GM19452 (cell line): ENCODE data around the gene RPS6KA2.
"Not testable (repeated sequence)": the region's sequence is repeated elsewhere in the genome, so short reads cannot be mapped to it uniquely, and the experiment has no call there.

Source experiments
- ATAC-seq: cut with Tn5 transposase; IDR thresholded peaks from one replicate; pipeline ENCODE4 v1.9.1; 2021; ENCODE audit not compliant: unreplicated experiment

Gene RPS6KA2

GRCh38 chr6:166533205-166533824 is 93.7 kb downstream of the RPS6KA2 start:
- ATAC-seq, result no peak

DNA sequence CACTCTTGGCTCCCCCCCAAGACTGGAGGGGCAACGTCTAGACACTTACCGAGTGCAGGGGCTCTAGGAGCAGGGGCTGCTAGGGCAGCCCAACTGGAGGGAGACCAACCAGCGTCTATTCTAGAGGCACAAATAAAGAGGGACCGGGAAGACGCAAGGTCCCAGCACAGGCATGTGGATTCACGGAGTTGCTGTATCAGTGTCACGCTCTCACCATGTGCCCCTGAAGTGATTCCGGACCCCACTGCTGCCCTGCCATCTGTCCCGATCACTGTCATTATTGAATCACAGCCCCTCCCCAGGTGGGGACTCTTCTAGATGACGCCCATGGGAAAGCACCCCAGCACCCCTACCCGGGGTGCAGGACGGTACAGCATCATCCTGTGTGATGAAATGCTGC is 94.7 kb downstream of the RPS6KA2 start:
- ATAC-seq, result no peak

DNA sequence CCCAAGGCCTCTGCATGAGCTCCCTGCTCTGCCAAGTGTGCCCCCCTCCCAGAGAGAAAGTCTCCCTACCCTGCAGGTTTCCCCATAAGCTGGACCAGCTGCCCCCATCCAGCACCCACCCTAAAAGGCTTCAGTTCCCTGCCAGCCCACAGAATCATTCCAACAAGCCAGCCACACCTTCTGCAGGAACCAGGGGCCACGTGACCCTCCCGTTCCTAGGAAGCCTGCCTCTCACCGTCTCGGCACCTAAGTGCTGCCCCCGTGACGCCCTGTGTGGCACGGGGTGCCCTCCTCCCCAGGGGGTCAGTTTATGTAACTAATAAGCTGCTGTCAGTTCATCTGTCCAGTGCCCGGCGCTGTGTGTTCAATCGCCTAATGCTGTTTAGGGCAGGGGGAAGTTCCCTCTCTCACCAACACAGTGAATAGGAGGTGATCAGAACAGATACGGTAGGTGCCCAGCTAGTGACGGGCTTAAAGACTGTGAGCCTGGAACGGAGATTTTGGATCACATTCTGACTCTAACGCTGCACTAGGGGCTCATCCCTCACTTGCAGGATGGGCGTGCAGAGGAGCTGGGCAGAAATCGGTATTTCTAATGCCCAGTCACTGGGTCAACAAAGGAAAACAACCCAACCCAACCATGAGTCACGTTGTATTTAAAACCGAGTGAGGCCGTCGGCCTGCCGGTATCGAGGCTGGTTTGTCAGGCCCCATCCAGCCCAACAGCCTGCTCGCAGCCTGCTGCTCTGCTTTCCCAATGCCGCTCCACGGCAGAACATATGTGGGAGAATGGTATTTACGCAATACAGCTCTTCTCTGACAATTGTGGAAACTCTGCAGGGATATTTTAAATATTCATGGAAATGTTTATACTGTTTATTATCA is 96.6 kb downstream of the RPS6KA2 start:
- no peak for ATAC-seq

DNA sequence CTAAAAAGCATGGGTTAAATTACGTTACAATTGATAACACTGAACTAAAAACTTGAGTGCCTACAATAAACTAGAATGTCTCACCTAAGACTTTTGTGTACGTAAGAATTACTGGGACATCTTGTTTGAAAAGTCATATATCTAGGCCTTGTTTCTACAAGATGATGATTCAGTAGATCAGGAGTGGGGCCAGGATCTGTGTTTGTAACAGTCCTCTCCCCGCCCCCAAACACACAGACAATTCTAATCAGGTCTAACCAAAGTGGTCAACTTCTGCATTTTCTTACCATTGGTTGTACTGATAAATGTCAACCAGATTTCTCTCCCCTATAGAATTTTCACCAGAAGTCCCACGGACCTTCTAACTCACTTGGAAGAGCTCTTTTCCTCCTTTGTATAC is 97.5 kb downstream of the RPS6KA2 start:
- no peak for ATAC-seq

- not testable (repeated sequence) for ATAC-seq
These were observed 98.0 kb downstream of the RPS6KA2 start for GRCh38 chr6:166529058-166529457.

GRCh38 chr6:166527849-166528248 is 99.2 kb downstream of the RPS6KA2 start:
- no peak for ATAC-seq

- ATAC-seq, result no peak
These were observed 100.1 kb downstream of the RPS6KA2 start for GRCh38 chr6:166526937-166527336.

DNA sequence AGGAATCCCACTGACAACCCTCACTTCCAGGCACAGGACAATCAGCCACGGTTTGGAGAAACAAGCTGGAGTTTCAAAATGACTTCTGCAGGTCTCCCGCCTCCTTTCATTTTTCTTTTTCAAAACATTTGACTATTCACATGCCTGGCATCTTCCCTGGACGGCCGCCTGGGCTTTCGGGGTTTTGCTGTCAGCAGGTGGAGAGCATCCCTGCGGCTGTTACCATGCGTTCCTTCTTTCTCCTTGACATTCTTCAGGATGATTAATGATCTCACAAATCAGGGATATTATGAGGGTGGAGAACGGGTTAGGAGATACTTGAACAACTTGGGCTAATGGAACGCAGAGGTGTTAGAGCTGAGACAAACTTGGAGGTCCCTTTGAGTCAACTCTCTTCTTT is 101.5 kb downstream of the RPS6KA2 start:
- no peak for ATAC-seq

DNA sequence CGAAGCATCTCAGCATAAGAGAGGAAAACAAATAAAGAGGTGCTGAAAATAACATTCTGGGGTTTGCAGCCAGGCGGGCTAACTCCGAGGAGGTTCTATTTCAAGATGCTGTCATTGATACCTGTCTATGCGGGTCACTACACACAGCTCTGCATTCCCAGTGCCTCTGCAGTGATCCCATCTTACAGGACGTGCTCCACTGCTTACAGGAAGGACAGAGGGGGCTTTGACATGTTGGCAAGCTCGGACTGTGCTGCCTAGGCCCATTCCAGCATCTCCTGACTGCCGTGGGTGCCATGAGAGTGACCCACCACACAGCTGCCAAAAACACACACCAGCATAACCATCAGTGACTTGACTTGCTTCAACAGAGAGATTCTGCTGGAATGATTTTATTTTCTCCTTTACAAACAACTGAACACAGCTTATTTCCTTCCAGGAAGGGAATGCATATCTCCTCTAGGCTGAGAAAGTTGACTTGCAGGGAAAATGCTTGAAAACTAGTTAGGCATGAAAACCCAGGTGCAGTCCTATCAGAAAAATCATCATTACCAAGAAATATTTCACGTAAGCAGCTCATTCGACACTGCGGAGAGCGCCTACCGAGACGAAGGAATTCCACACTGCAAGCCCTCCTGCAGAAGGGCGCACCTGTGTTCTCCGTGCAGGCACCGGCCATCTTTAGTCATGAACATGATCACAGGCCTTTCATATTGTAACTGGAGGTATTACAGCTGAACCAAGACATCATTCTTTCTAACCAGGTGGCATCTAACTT is 103.1 kb downstream of the RPS6KA2 start:
- ATAC-seq, result no peak

DNA sequence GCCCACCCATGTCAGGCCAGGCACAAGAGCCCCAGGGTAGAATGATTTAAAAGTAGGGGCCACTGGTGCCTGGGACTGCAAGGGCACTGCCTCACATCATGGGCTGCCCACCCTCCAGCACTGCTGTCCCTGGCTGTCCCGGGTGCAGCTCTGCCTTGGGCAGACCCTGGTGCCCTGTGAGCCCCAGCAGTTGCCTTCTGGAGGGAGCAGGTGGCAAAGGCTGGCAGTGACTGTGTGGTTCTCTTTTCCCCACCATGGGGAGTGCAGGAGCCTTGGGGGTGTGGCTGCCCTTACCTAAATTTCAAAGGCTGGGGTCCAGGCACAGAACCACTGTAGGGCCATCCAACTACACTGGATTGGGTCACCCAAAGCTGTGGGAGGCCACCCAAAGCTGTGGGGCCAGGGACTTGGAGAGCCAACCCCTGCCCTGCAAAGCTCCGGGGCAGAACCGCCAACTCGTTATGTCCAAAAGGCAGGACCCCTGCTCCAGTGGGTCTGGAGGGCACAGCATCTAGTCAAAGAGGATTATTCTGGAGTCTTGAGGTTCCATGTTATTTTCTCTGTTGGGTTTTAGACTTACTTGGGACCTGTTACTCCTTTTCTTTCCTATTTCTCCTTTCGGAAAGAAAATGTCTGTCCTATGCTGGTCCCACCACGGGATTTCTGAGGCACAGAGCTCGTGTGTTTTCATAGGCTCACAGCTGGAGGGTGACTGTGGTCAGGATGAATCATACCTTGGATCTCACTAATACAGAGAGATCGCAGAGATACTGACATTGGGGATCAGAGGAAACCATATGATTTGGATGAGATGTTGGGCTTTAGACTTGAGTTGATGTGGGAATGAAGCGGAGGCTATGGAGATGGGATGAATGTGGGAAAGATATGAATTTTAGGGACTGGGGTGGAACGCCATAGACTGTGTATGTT is 105.9 kb downstream of the RPS6KA2 start:
- ATAC-seq, result no peak

DNA sequence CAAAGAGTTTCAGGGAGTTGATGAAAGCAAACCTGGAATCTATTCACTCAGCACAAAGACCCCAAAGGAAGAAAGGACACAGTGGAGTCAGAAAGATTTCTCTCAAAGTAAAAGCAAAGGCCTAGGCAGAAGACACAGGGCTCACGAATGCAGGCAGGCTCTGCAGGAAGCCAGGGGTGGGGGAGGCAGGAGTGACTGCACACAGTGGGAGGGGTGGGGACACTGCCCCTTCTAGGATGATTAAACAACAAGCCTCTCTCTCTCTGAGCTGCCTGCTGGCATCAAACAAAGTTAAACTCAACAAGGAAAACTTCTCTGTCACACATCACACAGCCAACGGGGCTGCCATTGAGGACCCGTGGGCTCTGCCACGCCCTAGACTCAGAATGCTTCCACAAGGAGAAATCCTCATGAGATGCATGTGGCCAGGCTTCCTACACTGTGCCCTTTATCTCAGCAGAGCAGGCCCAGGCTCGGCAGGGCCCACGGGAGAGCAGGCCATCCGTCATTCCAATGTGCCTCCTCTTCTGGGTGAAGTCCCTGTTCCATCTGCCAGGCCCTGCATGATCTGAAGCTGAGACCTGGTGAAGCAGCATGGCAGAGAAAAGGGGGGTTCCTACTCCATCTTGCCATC is 110.7 kb downstream of the RPS6KA2 start:
- ATAC-seq, result no peak

DNA sequence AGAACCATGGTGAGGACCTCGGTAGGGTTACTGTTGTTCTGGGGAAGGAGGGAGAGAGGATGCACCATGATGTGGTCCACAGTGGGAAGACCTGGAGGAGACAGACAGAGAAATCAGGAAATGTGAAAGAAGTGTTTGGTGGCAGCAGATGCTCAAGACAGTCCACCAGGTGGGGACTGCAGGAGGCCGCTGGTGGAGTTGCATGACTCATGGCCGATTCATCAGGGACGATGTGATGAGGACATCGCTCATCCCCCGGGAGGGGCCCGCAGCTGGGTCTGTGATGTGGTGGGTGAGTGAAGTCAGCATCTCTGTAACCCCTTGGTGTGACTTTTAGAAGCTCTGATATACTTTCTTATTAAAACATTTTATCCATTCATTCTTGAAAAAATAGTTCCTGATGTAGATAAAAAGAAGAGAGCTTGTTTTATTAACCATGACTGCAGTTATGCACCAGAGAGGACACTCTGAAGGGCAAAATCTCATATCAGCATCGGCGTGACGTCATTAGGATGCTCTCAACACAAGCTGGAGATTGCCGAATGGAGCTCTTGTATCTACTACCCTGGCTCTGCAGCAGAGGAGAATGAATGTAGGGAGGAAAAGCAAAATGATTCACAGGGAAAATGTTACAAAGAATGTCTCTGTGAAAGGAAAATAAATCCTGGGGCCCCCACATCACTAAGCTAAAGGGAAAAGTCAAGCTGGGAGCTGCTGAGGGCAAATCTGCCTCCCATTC is 111.8 kb downstream of the RPS6KA2 start:
- ATAC-seq, result no peak

- no peak for ATAC-seq
These were observed 112.9 kb downstream of the RPS6KA2 start for GRCh38 chr6:166514196-166514595.

DNA sequence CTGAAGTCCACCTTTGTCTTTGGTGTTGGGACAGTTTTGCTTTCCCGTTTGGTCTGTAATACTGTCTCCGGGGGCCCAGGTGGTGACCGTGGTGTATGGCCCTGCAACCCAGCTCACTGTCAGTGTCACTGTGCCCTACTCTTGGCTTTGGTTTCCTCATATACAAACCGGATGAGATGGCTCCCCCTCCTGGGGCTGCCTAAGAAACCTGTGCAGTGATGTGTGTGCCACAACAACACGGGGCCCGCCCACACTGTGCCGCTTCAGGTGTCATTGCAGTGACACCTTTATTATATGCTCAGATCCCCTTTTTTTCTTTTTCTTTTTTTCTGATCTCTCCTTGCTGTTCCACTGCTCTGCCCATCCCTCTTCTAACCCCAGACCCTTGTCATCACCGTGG is 114.5 kb downstream of the RPS6KA2 start:
- ATAC-seq, result no peak

- ATAC-seq, result no peak
These were observed 115.7 kb downstream of the RPS6KA2 start for GRCh38 chr6:166511316-166511715.

DNA sequence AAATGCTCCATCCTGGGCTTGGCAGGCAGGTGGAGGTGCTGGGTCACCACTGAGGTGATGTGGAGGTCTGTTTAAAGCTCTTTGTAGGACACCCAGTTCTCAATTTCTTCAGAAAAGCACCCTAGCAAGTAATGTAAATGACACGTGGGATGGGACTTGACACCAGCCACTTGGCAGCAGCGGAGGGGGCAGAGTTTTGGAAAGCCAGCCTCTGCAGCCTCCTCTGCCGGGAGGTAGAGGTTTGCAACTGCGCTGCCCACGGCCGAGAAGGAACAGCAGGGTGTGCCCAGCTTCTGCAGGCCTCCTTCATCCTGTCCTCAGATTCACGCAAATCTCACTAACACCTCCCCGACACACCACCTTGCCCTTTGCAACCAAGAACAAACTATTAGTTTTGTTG is 117.9 kb downstream of the RPS6KA2 start:
- ATAC-seq, result no peak

GRCh38 chr6:166508726-166509125 is 118.3 kb downstream of the RPS6KA2 start:
- no peak for ATAC-seq

DNA sequence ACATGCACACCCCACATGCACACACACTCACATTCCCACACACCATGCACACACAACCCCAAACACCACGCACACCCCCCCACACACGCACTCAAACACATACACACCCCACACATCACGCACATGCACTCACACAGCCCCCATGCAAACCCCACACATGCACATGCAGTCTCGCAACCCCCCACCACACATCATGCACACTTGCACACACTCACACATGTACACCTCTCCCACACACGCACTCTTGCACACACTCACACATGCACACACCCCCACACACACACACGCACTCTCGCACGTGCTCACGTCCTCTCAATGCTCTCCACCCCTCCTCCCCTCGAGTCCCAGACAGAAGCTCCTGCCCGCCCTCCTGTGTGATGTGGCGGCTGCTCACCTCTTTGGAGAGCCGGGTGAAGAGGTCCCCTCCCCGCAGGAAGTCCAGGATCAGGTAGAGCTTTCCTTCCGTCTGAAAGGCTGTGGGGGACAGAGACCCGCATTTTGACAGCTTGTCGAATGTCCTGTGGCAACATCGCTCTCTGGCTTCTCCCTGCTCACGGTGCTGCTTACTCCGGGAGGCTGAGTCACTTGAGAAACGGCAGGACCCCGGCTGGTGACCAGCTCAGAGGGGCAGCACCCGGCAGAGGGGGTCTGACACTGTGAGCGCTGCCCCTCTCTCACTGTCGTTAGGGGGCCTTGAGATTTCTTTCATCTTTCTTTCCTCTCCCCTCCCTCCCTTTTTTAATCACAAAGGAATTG is 119.1 kb downstream of the RPS6KA2 start:
- no peak for ATAC-seq

DNA sequence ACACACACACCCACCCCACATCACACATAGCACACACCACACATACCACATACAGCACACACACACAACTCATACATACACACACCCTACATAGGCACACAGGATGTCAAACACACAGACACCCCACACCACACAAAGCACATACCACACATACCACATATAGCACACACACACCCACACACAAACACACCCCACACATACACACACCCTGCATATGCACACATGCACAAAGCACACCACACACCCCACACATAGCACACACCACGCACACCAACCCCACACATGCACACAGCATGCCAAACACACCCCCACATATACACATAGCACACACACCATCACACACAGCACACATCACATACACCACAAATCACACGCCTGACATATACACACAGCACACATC is 119.7 kb downstream of the RPS6KA2 start:
- ATAC-seq, result no peak
